HEK293T (cell line): Measurements from ENCODE around the gene PREX1.

Source experiments
- CTCF ChIA-PET: fragments of 350-600 bp; formaldehyde crosslinking; extraction: SDS; loops from one replicate; lab custom pipeline; 2021; ENCODE audit warnings: antibody characterized with exemption, inconsistent platforms; lab: Yijun Ruan, JAX
- POLR2A ChIA-PET: fragments of 350-600 bp; formaldehyde crosslinking; extraction: SDS; loops from one replicate; lab custom pipeline; 2020; ENCODE audit warnings: antibody characterized with exemption, inconsistent platforms; lab: Yijun Ruan, JAX
- DNase-seq: peaks from one replicate; pipeline ENCODE4 v3.0.0; 2012; ENCODE audit warnings: mixed read lengths; ENCODE audit errors: extremely low spot score
- ARNT ChIP-seq: fragments of 450-650 bp; IDR thresholded peaks from 2 replicates; pipeline ENCODE4 v1.6.1; 2017; ENCODE audit warnings: mild to moderate bottlenecking
- BHLHE40 ChIP-seq: fragments of 450-650 bp; IDR thresholded peaks from 2 replicates; pipeline ENCODE4 v1.6.1; 2016; ENCODE audit warnings: mild to moderate bottlenecking, moderate library complexity, borderline replicate concordance
- CTBP1 ChIP-seq: fragments of 450-650 bp; IDR thresholded peaks from 2 replicates; pipeline ENCODE4 v1.6.1; 2016; ENCODE audit warnings: borderline replicate concordance
- ELF4 ChIP-seq: fragments of 450-650 bp; IDR thresholded peaks from 2 replicates; pipeline ENCODE4 v1.6.1; 2017; ENCODE audit warnings: antibody characterized with exemption
- FOXA1 ChIP-seq: fragments of 450-650 bp; IDR thresholded peaks from 2 replicates; pipeline ENCODE4 v1.6.1; 2016; ENCODE audit warnings: mild to moderate bottlenecking
- FOXK2 ChIP-seq: fragments of 450-650 bp; IDR thresholded peaks from 2 replicates; pipeline ENCODE4 v1.6.1; 2016; ENCODE audit warnings: mild to moderate bottlenecking
- FOXM1 ChIP-seq: fragments of 450-650 bp; IDR thresholded peaks from 2 replicates; pipeline ENCODE4 v1.6.1; 2017; ENCODE audit warnings: mild to moderate bottlenecking, borderline replicate concordance
- HDGF ChIP-seq: fragments of 450-650 bp; IDR thresholded peaks from 2 replicates; pipeline ENCODE4 v1.6.1; 2017; ENCODE audit warnings: antibody characterized with exemption, borderline replicate concordance
- L3MBTL2 ChIP-seq: fragments of 450-650 bp; conservative IDR thresholded peaks from 2 replicates; pipeline ENCODE4 v1.6.1; 2016; ENCODE audit warnings: mild to moderate bottlenecking
- LEF1 ChIP-seq: fragments of 450-650 bp; IDR thresholded peaks from 2 replicates; pipeline ENCODE4 v1.6.1; 2017; ENCODE audit warnings: mild to moderate bottlenecking, borderline replicate concordance
- NFRKB ChIP-seq: fragments of 450-650 bp; IDR thresholded peaks from 2 replicates; pipeline ENCODE4 v1.6.1; 2016; ENCODE audit warnings: mild to moderate bottlenecking, moderate library complexity
- SP1 ChIP-seq: fragments of 450-650 bp; IDR thresholded peaks from 2 replicates; pipeline ENCODE4 v1.6.1; 2017
- SUZ12 ChIP-seq: fragments of 450-650 bp; IDR thresholded peaks from 2 replicates; pipeline ENCODE4 v1.6.1; 2016; ENCODE audit warnings: mild to moderate bottlenecking
- TARDBP ChIP-seq: fragments of 450-650 bp; IDR thresholded peaks from 2 replicates; pipeline ENCODE4 v1.6.1; 2016
- ZNF384 ChIP-seq: fragments of 450-650 bp; IDR thresholded peaks from 2 replicates; pipeline ENCODE4 v1.6.1; 2016
- TF ChIP-seq, protein P1 (sequence below): fragments of 450-650 bp; IDR thresholded peaks from 2 replicates; pipeline ENCODE4 v1.6.1; 2016

PREX1 gene

GRCh38 chr20:48717095-48717672 is 110.6 kb downstream of the PREX1 start:
- ChIA-PET CTCF (no interaction called here), POLR2A (no interaction called here)
- no peak for TF ChIP-seq ZNF384
- TF ChIP-seq BHLHE40 = no peak
- TF ChIP-seq ELF4 = no peak
- TF ChIP-seq TARDBP = no peak
- no peak for TF ChIP-seq FOXK2
- TF ChIP-seq LEF1 = no peak
- TF ChIP-seq CTBP1 = no peak
- no peak for TF ChIP-seq ARNT
- TF ChIP-seq HDGF = no peak
- TF ChIP-seq NFRKB = no peak
- no peak for TF ChIP-seq SUZ12
- TF ChIP-seq, protein P1, sequence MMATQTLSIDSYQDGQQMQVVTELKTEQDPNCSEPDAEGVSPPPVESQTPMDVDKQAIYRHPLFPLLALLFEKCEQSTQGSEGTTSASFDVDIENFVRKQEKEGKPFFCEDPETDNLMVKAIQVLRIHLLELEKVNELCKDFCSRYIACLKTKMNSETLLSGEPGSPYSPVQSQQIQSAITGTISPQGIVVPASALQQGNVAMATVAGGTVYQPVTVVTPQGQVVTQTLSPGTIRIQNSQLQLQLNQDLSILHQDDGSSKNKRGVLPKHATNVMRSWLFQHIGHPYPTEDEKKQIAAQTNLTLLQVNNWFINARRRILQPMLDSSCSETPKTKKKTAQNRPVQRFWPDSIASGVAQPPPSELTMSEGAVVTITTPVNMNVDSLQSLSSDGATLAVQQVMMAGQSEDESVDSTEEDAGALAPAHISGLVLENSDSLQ = no peak
- TF ChIP-seq L3MBTL2 = no peak
- no peak for TF ChIP-seq FOXA1
- no peak for TF ChIP-seq SP1
- no peak for TF ChIP-seq FOXM1
- no peak for DNase-seq

- ChIA-PET POLR2A (no interaction called here), CTCF (no interaction called here)
- DNase-seq = no peak
- TF ChIP-seq SP1 (no peak), ELF4 (no peak), LEF1 (no peak), BHLHE40 (no peak), TARDBP (no peak), HDGF (no peak), FOXK2 (no peak), NFRKB (no peak), CTBP1 (no peak), FOXA1 (no peak), ZNF384 (no peak), FOXM1 (no peak), ARNT (no peak), SUZ12 (no peak)
- TF ChIP-seq, protein P1 = no peak
Observed at GRCh38 chr20:48716541-48716940, 111.3 kb downstream of the PREX1 start.

DNA sequence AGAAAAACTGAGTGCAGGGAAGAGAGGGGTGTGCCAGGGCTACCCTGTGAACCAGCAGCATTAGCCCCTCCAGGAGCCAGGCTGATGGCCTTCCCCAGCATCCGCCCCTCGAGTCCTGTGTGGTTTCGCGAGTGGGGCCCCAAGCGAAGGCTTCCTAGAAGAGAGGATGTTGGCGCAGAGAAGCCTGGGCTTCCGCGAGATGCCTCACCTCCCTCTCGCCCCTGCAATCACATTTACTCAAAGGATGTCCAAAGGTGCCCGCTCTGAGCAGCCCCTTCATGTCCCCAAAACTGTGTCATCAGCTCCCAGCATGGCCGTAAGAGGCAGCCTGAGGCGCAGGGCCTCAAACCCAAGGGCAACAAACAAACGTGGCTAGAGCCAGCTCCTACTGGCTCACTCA is 111.7 kb downstream of the PREX1 start:
- POLR2A ChIA-PET = no interaction called here
- TF ChIP-seq ELF4 (no peak), SUZ12 (no peak), L3MBTL2 (no peak), LEF1 (no peak), FOXA1 (no peak), SP1 (no peak), FOXK2 (no peak), ARNT (no peak), CTBP1 (no peak), TARDBP (no peak), NFRKB (no peak), FOXM1 (no peak), HDGF (no peak), ZNF384 (no peak), BHLHE40 (no peak)
- TF ChIP-seq, protein P1 = no peak
- CTCF ChIA-PET = no interaction called here
- DNase-seq = no peak

GRCh38 chr20:48714764-48715163 is 113.0 kb downstream of the PREX1 start:
- no peak for DNase-seq
- TF ChIP-seq HDGF = no peak
- ChIA-PET POLR2A (no interaction called here), CTCF (no interaction called here)

- ChIA-PET CTCF (interaction anchor here (0.6 kb wide), 2 partner anchors 10 to 122 kb away, joined by 3 to 5 read pairs; no protein-coding TSS in a partner anchor), POLR2A (interaction anchor here (1.0 kb wide), 1 partner anchor 115 kb away, joined by 4 read pairs; no protein-coding TSS in a partner anchor)
- TF ChIP-seq SP1 (no peak), BHLHE40 (no peak), L3MBTL2 (no peak)
- no peak for DNase-seq
Observed at GRCh38 chr20:48711696-48712464, 115.9 kb downstream of the PREX1 start.

- ChIA-PET POLR2A (no interaction called here), CTCF (no interaction called here)
Observed at GRCh38 chr20:48711044-48711428, 116.8 kb downstream of the PREX1 start.

More at GRCh38 chr20:48711044-48711428, 116.8 kb downstream of the PREX1 start:
- no peak for DNase-seq
- no peak for TF ChIP-seq ZNF384
- no peak for TF ChIP-seq FOXM1
- TF ChIP-seq CTBP1 = no peak
- TF ChIP-seq ELF4 = no peak
- TF ChIP-seq L3MBTL2 = no peak
- TF ChIP-seq NFRKB = no peak
- no peak for TF ChIP-seq TARDBP
- TF ChIP-seq, protein P1 = no peak
- no peak for TF ChIP-seq FOXK2
- no peak for TF ChIP-seq ARNT
- no peak for TF ChIP-seq FOXA1
